Measurements from ENCODE around the gene DTNB.
"Not testable (repeated sequence)": the region's sequence is repeated elsewhere in the genome, so short reads cannot be mapped to it uniquely, and the experiment has no call there.

The DTNB gene

GRCh38 chr2:25447018-25447417 is 226.4 kb downstream of the DTNB start:
- DNase-seq, result no peak

- no peak for DNase-seq
Observed at GRCh38 chr2:25446122-25446521, 227.3 kb downstream of the DTNB start.

GRCh38 chr2:25445464-25445863 is 227.9 kb downstream of the DTNB start:
- no peak for DNase-seq

- DNase-seq, result no peak
Observed at GRCh38 chr2:25444608-25445270, 228.6 kb downstream of the DTNB start.

GRCh38 chr2:25443766-25444165 is 229.6 kb downstream of the DTNB start:
- no peak for DNase-seq

- no peak for DNase-seq
Observed at GRCh38 chr2:25441353-25441752, 232.0 kb downstream of the DTNB start.

GRCh38 chr2:25438793-25439192 is 234.6 kb downstream of the DTNB start:
- no peak for DNase-seq

GRCh38 chr2:25437881-25438662 is 235.3 kb downstream of the DTNB start:
- DNase-seq, result no peak

- no peak for DNase-seq
Observed at GRCh38 chr2:25435421-25435820, 238.0 kb downstream of the DTNB start.

GRCh38 chr2:25431604-25432003 is 241.8 kb downstream of the DTNB start:
- no peak for DNase-seq

GRCh38 chr2:25430556-25430955 is 242.8 kb downstream of the DTNB start:
- no peak for DNase-seq

GRCh38 chr2:25426326-25426725 is 247.1 kb downstream of the DTNB start:
- DNase-seq, result no peak

GRCh38 chr2:25424426-25425028 is 248.8 kb downstream of the DTNB start:
- no peak for DNase-seq

GRCh38 chr2:25421820-25422411 is 251.5 kb downstream of the DTNB start:
- DNase-seq, result no peak

GRCh38 chr2:25421289-25421688 is 252.1 kb downstream of the DTNB start:
- DNase-seq, result no peak

- no peak for DNase-seq
Observed at GRCh38 chr2:25420820-25421237, 252.5 kb downstream of the DTNB start.

- DNase-seq, result no peak
Observed at GRCh38 chr2:25419678-25420242, 253.6 kb downstream of the DTNB start.

GRCh38 chr2:25418944-25419677 is 254.3 kb downstream of the DTNB start:
- no peak for DNase-seq

GRCh38 chr2:25417715-25418369 is 255.5 kb downstream of the DTNB start:
- DNase-seq, result no peak

GRCh38 chr2:25416674-25417073 is 256.7 kb downstream of the DTNB start:
- no peak for DNase-seq

- DNase-seq, result no peak
Observed at GRCh38 chr2:25414781-25415180, 258.6 kb downstream of the DTNB start.

- DNase-seq, result not testable (repeated sequence)
Observed at GRCh38 chr2:25413409-25413808, 260.0 kb downstream of the DTNB start.

All from CD4-positive, alpha-beta T cell treated with Interleukin-4 for 4 hours (primary cell).